OCI-LY1 (cell line): Measurements from ENCODE around the gene PPP2CA.
"Not testable (repeated sequence)": the region's sequence is repeated elsewhere in the genome, so short reads cannot be mapped to it uniquely, and the experiment has no call there.

Experiments used
- CTCF ChIP-seq: fragments of 200-600 bp; sonication (generic), shearing (Covaris generic); IDR thresholded peaks from 2 replicates; pipeline ENCODE4 v1.5.1; 2017; ENCODE audit warnings: mild to moderate bottlenecking, antibody characterized with exemption, low read length, moderate library complexity, mixed read lengths
- EZH2 ChIP-seq: fragments of 200-600 bp; sonication (generic), shearing (Covaris generic); IDR thresholded peaks from 2 replicates; pipeline ENCODE4 v1.8.0; 2017; ENCODE audit warnings: borderline replicate concordance, mixed run types, mild to moderate bottlenecking, antibody characterized with exemption, low read length, moderate library complexity, mixed read lengths

- not testable (repeated sequence) for TF ChIP-seq CTCF, EZH2
Measured at GRCh38 chr5:134262629-134263028, 36.8 kb upstream of the PPP2CA start.
